Occipital lobe (tissue), 2 donors: ENCODE measurements around the gene SPIRE1. TPM values are rescaled to one million over a fixed set of nuclear protein-coding genes. Genes with fewer than 3 reads are reported as not detected.

ENCODE experiments used
- small RNA-seq: library from RNA; depleted of rRNA; stranded (forward); fragments of <200 nt; gene quantifications from one replicate; pipeline ENCODE3, GENCODE V24; 2014
- total RNA-seq: library from RNA; depleted of rRNA; stranded (reverse); fragments of >200 nt; gene quantifications from one replicate; pipeline ENCODE4 v1.2.3, GENCODE V29; 2014

SPIRE1 gene
- total RNA-seq, 1 donor from 2014 or later, result 128 TPM

Small RNAs within 50 kb of the gene (small RNA-seq; reads per million reads assigned to genes)
- not detected for gene RNU7-129P

Other genes starting within 250 kb of the SPIRE1 start
- gene CEP76, start 44.6 kb upstream of the SPIRE1 start, total RNA-seq, result 22.5 TPM
- 73.2 TPM for gene PSMG2, start 44.9 kb upstream of the SPIRE1 start, total RNA-seq
- gene PTPN2, start 226.1 kb upstream of the SPIRE1 start, total RNA-seq, result 94.7 TPM